Daoy (cell line): ENCODE results near the gene GRHPR. TPM values are rescaled to one million over a fixed set of nuclear protein-coding genes. Genes with fewer than 3 reads are reported as not detected.
"Not testable (repeated sequence)": the region's sequence is repeated elsewhere in the genome, so short reads cannot be mapped to it uniquely, and the experiment has no call there.

Experiments
- DNase-seq: peaks from one replicate; pipeline ENCODE4 v3.0.0-alpha.2; 2015; ENCODE audit warnings: low read depth
- total RNA-seq: library from RNA; depleted of rRNA; stranded (reverse); fragments of >200 nt; shearing (Covaris generic); gene quantifications from 2 replicates; pipeline ENCODE4 v1.2.3, GENCODE V29; 2014

Gene GRHPR
- total RNA-seq, 1 experiment from 2014 or later = 104 TPM

DNA sequence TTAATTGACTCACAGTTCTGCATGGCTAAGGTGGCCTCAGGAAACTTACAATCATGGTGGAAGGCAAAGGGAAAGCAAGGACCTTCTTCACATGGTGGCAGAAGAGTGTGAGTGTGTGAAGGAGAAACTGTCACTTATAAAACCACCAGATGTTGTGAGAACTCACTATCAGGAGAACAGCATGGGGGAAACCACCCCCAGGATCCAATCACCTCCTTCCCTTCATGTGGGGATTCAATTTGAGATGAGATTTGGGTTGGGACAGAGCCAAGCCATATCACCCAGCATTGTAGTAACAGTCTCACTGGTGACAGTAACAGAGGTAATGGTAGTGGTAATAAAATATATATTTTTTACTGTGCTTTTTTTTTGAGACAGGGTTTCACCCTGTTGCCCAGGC is 24.6 kb downstream of the GRHPR start:
- no peak for DNase-seq

DNA sequence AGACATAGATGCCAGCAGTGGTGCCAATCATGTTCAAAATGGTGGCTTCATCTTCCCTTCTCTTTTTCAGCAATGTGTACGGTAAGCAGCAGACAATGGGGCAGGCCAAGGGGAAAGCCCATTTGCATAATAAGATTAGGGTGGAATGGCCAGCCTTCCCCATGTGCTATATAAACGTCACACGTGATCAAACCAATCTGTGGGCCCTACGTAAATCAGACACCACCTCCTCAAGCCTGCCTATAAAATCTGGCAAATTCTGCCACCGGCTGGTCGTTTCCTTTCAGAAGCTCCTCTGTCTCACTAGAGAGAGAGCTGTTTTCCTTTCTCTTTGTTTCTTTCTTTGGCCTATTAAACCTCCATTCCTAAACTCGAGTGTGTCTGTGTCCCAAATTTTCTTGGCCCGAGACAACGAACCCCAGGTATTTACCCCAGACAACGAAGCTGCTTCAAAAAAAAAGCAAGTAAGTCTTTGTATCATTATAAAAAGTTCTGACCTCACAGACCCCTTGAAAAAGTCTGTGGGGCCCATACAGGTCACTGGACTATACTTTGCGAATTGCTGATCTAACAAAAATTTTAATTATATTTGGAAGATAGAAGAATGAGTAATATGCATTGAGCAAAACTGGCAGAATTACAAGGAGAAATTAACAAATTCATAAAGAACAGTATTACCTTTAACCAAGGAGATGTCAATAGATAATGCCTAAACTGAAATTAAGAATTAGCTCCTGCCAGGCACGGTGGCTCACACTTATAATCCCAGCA is 27.6 kb downstream of the GRHPR start:
- no peak for DNase-seq

DNA sequence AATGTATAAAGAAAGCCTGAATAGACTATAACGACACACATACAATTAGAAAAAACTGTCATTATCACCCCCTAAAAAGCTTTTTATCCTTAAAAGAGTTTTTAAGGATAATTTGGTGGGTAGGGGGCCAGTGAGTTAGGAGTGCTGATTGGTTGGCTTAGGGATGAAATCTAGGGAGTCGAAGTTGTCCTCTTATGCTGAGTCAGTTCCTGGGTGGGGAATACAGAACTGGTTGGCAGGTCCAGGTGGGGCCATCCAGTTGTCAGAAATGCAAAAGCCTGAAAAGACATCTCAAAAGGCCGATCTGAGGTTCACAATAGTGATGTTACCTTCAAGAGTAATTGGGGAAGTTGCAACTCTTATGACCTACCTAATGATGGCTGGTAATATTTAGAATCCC is 29.1 kb downstream of the GRHPR start:
- DNase-seq = no peak

DNA sequence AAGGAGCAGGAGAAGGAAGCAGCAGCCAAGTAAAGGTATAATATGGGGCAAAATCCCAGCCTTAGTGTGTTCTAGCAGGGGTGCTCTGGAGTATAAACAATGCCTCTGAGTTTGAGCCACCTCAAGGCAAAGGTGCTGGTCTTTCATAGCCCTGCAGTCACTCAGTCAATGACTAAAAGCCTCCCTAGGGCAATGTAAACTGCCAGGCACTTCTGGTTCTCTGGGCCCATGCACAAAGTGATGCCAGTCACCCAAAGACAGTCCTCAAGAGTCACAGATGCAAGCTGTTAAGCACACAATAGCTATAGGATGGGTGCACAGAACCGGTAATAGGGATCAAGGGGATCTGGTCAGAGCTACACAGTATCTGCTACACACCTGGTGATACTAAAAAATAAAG is 30.1 kb downstream of the GRHPR start:
- no peak for DNase-seq

DNA sequence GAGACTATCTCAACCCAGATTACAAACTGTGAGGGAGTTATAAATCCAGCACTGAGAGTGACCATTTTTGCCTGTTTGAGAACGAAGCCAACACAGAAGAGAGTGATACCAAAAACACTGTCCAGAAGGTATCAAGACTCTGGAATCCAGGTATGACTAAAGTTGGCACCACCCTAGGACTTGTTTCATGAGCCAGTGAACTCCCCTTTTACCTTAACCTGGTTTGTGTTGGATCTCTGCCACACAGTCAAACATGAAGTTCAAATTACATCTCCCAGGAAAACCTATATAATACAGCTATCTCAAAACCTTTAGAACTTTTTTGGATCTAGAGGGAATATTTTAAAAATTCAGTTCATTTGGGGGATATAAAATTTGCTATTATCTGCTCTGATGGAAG is 31.3 kb downstream of the GRHPR start:
- DNase-seq = no peak

DNA sequence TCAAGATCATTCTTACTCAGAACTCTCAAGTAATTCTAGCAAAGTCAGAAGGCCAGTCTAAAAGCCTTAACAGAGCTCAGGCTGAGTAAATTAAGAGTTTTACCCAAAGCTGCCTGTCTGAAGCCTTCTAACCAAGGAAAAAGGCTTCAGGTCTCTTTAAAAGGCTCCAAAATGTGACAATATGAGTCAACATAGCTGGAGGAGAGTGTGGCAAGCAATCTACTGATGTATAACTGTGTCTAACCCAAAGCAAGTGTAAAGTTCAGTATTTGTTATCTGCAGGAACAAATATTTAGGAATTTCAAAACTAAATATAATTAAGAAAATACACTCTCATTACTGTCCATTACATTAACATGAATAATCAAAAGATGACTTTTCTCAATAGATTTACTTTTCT is 31.7 kb downstream of the GRHPR start:
- DNase-seq = no peak

DNA sequence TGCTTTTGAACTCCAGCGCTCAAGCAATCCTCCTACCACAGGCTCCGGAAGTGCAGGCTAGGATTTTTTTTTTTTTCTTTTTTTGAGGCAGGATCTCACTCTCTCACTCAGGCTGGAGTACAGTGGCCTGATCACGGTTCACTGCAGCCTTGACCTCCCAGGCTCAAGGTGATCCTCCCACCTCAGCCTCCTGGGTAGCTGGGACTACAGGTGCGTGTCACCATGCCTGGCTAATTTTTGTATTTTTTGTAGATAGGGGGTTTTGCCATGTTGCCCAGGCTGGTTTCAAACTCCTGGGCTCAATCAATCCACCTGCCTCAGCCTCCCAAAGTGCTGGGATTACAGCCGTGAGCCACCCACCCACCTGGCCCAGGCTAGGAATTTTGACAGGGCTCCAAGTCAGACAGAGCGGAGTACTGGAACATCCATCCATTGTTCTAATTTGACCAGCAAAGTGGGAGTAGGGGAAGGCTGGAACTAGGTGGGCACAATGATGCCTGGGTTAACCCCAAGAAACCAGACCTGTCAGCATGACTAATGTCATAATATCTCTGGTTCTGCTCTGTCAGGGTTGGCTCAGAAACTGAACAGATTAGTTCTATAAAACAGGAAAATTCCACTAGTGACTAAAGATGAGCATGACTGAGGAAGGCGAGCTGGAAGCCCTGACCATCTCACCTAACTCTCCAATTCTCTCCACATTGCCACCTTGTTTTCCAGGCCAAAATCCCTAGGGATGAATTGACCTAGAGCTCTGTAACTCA is 33.6 kb downstream of the GRHPR start:
- DNase-seq = no peak

DNA sequence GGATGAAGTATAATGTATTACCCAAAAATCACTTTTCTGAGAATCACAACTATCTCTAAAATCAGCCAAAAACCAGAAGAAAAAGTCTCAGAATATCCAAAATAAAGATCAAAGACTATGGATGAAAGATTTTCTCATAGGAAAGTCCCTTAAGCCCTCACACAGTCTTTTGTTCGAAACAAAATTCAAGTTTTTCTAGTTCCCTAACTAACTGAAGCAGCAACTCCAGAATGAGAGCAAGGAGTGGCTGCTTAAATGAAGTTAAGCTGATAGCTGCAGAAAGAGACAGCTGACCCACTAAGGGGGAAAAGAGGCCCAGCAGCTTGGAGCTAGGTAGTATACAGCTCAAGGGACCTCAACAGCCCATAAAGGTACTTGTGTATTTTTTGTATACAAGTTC is 34.3 kb downstream of the GRHPR start:
- no peak for DNase-seq

DNA sequence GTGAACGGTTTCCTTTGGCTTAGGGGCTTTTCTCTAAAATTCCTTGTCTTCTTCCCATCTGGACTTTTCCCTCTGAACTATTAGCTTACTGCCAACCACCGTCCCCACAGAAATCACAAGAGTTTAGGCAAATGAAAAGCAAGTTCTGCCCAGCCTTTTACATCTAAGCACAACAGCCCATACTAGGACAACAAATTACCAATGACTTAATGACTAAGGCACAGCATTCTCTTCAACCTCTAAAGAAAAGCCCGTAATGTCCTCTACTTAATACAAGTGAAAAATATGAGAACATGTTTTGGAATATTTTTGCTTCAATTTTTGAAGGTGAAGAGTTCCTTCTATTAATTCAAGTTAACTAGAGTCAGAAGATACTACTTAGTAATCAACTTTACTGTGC is 41.5 kb downstream of the GRHPR start:
- DNase-seq = no peak

DNA sequence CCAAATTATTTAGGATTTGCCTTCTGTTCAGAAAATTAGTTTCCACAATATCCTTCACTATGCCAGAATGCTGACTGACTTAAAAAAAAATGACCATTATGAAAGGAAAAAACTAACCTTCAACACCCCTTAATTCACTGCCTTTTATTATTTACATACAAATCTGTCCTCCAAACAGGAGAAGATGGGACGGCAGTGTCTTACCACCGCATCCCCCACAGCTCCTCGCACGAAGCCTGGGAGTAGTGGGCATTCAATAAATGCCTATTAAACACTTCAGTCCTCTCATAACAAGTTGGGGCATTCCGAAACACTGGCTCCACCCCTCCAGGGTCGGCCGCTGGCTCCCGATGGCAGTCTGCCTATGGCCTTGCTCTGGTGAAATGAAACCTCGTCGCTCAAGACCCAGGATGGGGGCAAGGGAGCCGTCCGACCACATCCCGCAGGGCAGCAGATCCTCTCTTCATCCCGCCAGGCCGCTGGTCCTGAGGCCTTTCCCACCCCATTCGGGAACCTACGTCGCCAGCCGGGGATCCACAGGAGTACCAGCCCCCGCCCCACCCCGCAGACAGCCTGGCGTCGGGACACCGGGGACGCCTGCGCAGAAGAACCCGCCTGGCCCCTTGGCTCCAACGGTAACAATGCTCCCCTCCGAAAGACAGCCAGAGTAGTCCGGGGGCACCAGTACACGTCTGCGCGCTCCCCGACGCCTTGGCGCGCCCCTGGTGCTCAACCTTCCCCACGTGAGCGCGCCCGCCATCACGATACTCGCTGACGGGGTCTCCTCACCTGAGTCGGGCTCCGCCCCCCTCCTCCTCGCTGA is 42.1 kb downstream of the GRHPR start:
- DNase-seq = peak; percentile 82

DNA sequence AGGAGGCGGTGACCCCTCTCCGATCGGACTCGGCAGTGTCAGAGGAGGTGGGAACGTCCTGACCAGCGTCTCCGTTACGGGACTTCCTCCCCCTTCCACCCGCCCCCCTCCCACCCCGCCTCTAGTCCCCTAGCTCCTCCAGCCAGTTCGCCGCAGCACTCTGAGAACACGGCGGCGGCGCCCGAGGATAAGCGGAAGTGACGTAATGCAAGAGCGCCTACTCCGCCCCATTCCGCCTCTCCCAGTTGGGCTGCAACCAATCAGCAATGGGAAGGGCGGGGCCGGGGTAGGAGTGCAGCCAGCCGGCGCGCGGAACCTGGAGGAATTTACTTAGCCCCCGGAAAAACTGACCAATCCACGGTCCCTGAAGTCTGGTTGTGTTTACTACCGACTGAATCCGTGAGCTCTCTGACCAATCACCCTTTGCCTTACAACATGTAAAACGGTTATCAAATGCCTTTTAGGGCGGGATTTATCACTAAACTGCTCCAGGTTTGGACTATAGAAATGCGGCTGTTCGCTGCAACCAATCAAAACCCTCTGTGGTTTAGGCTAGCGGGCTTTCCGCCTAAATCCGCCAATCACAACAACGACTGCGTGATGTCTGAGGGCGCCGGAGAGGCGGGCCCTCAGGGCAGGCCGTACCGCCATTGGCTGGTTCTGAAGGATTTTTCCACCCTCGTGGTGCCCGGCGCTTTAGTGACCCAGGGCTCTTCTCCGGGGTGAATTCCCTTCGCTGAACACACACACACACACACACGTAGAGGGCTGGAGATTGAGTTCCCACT is 42.9 kb downstream of the GRHPR start, which contains the start of gene ZBTB5:
Gene ZBTB5 (minus strand): TSS at position 202 of the 788 bp plus-strand sequence. CDS start 22,899 bp downstream, outside the sequence.
- peak; percentile 100 for DNase-seq

DNA sequence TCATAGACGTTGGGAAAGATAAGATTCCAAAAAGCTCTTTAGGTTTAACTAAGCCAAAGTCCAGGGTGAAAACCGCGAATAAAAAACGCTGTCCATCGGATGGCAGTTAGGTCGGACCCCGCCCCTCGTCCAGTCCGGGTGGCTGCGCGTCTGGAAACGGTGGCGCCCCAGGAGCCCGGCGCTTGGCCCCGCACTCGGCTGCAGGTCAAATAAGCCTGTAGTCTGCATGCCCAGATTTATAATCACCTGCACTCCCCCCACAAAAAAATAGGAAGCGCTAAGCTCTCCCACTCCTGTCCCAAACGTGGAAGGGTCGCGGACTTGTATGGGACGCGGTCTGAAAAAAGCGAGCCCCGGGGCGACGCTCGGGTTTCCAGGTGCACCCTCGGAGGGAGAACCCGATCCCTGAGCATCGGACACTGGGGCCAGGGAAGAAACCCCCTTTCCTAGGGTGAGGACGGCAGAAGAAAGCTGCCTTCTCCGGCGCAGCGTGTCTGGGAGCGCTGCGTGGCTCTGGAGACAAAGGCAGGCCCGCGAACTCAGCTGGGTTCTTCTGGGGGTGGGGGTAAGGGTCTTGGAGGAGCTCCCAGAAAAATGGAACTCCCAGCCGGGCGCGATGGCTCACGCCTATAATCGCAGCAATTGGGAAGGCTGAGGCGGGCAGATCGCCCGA is 43.7 kb downstream of the GRHPR start:
- DNase-seq = peak; percentile 93

DNA sequence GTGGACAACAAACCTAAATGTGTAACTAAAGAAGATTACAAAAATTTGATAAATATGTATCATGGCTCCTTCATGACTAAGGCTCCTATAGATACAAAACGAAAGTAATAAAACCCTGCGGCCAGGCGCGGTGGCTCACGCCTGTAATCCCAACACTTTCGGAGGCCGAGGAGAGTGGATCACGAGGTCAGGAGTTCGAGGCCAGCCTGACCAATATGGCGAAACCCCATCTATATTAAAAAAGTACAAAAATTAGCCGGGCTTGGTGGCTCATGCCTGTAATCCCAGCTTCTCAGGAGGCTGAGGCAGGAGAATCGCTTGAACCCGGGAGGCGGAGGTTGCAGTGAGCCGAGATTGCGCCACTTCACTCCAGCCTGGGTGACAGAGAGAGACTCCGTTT is 45.0 kb downstream of the GRHPR start:
- not testable (repeated sequence) for DNase-seq

DNA sequence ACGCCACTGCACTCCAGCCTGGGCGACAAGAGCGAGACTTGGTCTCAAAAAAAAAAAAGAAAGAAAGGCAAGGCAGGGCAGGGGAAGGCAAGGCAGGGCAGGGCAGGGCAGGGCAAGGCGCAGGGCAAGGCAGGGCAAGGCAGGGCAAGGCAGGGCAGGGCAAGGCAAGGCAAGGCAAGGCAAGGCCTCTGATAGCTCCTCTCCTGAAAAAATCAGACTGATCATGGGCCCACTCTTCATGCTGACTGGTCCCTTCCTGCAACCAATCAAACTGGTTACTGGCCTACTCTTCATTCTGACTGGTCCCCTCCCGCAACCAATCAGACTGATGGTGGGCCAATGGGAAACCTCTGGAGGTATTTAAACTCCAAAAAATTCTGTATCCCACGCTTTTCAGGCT is 46.1 kb downstream of the GRHPR start:
- no peak for DNase-seq

DNA sequence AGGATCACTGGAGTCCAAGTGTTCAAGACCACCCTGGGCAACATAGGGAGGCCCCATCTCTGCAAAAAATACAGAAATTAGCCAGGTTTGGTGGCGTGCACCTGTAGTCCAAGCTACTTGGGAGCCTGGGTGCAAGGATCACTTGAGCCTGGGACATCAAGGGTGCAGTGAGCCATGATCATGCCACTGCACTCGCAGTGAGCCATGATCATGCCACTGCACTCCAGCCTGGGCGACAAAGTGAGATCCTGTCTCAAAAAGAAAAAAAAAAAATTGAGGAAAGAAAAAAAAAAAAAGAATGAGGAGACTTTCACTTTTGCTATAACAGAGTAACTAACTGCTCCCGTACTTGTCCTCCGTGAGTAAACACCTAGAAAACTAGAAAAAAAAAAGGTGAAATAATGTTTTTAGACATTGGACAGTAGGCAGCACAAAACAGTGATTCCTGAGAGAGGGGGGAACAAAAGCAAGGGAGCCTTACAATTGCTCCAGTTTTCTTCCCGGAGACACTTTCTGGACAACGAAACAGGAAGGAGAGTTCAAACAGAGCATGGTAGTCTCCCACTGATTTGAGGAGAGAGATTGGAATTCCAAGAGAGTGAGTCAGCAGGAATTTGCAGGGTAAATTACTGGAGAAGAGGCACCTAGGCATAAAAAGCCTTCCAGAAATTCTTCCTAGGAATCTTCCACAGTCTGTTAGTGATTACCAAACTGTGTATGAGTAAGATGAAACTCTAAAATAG is 49.6 kb downstream of the GRHPR start:
- peak; percentile 92 for DNase-seq

DNA sequence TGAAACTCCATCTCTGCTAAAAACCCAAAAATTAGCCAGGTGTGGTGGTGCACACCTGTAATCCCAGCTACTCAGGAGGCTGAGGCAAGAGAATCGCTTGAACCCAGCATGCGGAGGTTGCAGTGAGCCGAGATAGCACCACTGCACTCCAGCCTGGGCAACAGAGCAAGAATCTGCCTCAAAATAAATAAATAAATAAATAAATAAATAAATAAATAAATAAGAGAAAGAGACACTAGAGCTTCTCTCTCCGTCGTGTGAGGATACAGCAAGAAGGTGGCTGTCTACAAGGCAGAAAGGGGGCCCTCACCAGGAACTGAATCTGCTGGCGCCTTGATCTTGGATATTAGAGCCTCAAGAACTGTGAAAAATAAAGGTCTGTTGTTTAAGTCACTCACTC is 51.5 kb downstream of the GRHPR start:
- DNase-seq = not testable (repeated sequence)

DNA sequence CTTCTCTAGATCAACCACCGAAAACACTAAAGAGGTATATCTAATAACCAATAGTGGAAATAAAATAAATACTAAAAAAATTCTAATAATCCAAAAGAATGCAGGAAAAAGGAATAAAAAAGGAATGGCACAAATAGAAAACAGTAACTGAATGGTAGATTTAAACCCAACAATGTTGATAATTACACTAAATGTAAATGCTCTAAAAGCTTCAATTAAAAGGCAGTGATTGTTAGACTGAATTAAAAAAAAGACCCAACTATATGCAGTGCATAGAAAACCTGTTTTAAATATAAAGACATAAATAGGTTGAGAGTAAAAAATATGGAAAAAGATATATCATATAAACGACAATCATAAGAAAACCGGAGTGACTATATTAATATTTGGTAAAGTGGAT is 51.9 kb downstream of the GRHPR start:
- DNase-seq = no peak

DNA sequence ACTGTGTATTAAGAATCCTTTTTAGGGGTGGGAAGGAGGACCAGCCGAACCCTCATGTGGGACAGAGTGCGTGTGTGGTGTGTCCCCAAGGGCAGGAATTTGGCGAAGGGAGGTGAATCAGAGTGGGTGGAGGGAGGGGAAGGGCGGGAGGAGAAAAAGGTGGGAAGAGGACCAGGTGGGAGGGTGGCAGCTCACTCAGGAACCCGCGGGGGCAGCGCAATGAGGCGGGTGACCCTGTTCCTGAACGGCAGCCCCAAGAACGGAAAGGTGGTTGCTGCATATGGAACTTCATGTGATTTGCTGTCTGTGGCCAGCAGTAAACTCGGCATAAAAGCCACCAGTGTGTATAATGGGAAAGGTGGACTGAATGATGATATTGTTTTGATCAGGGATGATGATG is 54.4 kb downstream of the GRHPR start:
- DNase-seq = no peak

DNA sequence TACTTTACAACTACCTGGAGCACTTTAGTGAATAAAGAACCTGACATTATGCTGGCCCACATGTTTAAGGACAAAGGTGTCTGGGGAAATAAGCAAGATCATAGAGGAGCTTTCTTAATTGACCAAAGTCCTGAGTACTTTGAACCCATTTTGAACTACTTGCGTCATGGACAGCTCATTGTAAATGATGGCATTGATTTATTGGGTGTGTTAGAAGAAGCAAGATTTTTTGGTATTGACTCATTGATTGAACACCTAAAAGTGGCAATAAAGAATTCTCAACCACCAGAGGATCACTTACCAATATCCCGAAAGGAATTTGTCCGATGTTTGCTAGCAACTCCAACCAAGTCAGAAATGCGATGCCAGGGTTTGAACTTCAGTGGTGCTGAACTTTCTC is 54.9 kb downstream of the GRHPR start:
- not testable (repeated sequence) for DNase-seq

DNA sequence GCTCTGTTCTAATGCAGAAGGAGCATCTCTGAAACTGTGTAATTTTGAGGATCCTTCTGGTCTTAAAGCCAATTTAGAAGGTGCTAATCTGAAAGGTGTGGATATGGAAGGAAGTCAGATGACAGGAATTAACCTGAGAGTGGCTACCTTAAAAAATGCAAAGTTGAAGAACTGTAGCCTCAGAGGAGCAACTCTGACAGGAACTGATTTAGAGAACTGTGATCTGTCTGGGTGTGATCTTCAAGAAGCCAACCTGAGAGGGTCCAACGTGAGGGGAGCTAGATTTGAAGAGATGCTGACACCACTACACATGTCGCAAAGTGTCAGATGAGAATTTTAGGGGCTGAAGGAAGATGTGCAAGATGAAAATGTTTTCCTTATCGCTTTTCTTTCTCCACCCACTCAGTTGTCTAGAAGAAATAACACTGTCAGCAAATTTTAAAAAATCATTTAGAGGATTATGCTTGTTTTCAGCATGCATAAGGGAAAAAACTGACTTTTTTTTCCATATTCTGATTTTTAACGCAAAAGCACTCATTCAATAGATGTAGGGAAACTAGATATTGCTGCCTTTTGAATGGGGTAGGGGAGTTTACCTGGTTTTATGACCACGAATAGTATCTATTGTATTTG is 55.6 kb downstream of the GRHPR start:
- not testable (repeated sequence) for DNase-seq
